K562 (cell line): ENCODE data around the gene LRRC8E. TPM values are rescaled to one million over a fixed set of nuclear protein-coding genes. Genes with fewer than 3 reads are reported as not detected.

Source experiments
- C11orf30 ChIP-seq: fragments of 450-650 bp; IDR thresholded peaks from 2 replicates; pipeline ENCODE4 v1.6.1; 2016; ENCODE audit warnings: low read depth, mild to moderate bottlenecking
- CCNT2 ChIP-seq: IDR thresholded peaks from 2 replicates; pipeline ENCODE4 v1.6.1; 2011; ENCODE audit warnings: borderline replicate concordance, low read depth, mild to moderate bottlenecking, moderate library complexity, mixed read lengths, low read length; ENCODE audit not compliant: insufficient read length; ENCODE audit errors: extremely low read depth
- CREB1 ChIP-seq, 2 experiments: sonication (generic) in 1 of 2; formaldehyde crosslinking in 1 of 2; IDR thresholded peaks; 2 replicates each; pipeline versions ENCODE4 v1.6.1 to v1.8.0; 2012 to 2022; ENCODE audit warnings: inconsistent platforms in 1 of 2, mild to moderate bottlenecking in 1 of 2, missing genetic modification reagents in 1 of 2, moderate library complexity in 1 of 2
- ELK1 ChIP-seq: sonication (generic); formaldehyde crosslinking; IDR thresholded peaks from 2 replicates; pipeline ENCODE4 v1.8.1; 2022; ENCODE audit warnings: missing genetic modification reagents
- ESRRA ChIP-seq: fragments of 450-650 bp; IDR thresholded peaks from 2 replicates; pipeline ENCODE4 v1.6.1; 2014; ENCODE audit warnings: low read depth, mild to moderate bottlenecking, moderate library complexity, borderline replicate concordance
- GABPB1 ChIP-seq: sonication (generic); formaldehyde crosslinking; IDR thresholded peaks from 2 replicates; pipeline ENCODE4 v1.8.0; 2022; ENCODE audit warnings: mild to moderate bottlenecking, missing genetic modification reagents
- HMBOX1 ChIP-seq: sonication (generic); IDR thresholded peaks from 2 replicates; pipeline ENCODE4 v1.6.1; 2016
- HMG20B ChIP-seq: fragments of 250-450 bp; sonication (Bioruptor Pico); IDR thresholded peaks from 2 replicates; pipeline ENCODE4 v1.5.0; 2021; ENCODE audit warnings: mild to moderate bottlenecking
- MITF ChIP-seq: IDR thresholded peaks from 2 replicates; pipeline ENCODE4 v1.6.1; 2014; ENCODE audit warnings: antibody characterized with exemption
- MYNN ChIP-seq, 2 experiments: sonication (generic); formaldehyde crosslinking in 1 of 2; IDR thresholded peaks; 2 replicates each; pipeline versions ENCODE4 v1.5.0 to v1.6.1; 2016 to 2020; ENCODE audit warnings: antibody characterized with exemption in 1 of 2, missing genetic modification reagents in 1 of 2
- PHTF2 ChIP-seq: fragments of 250-450 bp; sonication (Bioruptor Pico); IDR thresholded peaks from 2 replicates; pipeline ENCODE4 v1.5.0; 2021; ENCODE audit warnings: mild to moderate bottlenecking
- POU5F1 ChIP-seq: fragments of 150-350 bp; IDR thresholded peaks from 2 replicates; pipeline ENCODE4 v1.6.1; 2014; ENCODE audit warnings: borderline replicate concordance, low read length, low read depth, mild to moderate bottlenecking; ENCODE audit not compliant: partially characterized antibody
- RBM14 ChIP-seq: fragments of 200-400 bp; formaldehyde crosslinking; IDR thresholded peaks from 2 replicates; pipeline ENCODE4 v1.6.1; 2018; ENCODE audit warnings: low read depth, mild to moderate bottlenecking, low read length, moderate library complexity, borderline replicate concordance; ENCODE audit not compliant: insufficient read depth
- SAFB ChIP-seq: fragments of 200-400 bp; formaldehyde crosslinking; IDR thresholded peaks from 2 replicates; pipeline ENCODE4 v1.6.1; 2017; ENCODE audit warnings: low read depth, low read length, borderline replicate concordance
- ZKSCAN1 ChIP-seq: fragments of 150-350 bp; IDR thresholded peaks from 2 replicates; pipeline ENCODE4 v1.6.1; 2016; ENCODE audit warnings: low read depth, low read length
- ZNF324 ChIP-seq: fragments of 250-450 bp; sonication (Bioruptor Pico); IDR thresholded peaks from 2 replicates; pipeline ENCODE4 v1.4.0; 2020; ENCODE audit warnings: mild to moderate bottlenecking
- polyA plus RNA-seq, 8 experiments: library from polyadenylated mRNA; depleted of rRNA in 4 of 8; stranded (reverse) in 5 of 8; unstranded in 3 of 8; fragments of >200 nt; fragmentation: Nextera tagmentation in 2 of 8; fragmentation: Illumina TruSeq in 1 of 8; extraction: Ambion mirVana in 2 of 8; extraction: Trizol in 1 of 8; gene quantifications; 2 replicates each; pipeline versions ENCODE4 v1.2.1 to v1.2.3, GENCODE V29; 2011 to 2014; ENCODE audit warnings: inconsistent platforms in 1 of 8, missing spikeins in 1 of 8
- total RNA-seq, 7 experiments: library from RNA; depleted of rRNA in 6 of 7; stranded (reverse); fragments of >200 nt in 6 of 7; fragmentation: Illumina TruSeq in 2 of 7; extraction: Trizol in 2 of 7; gene quantifications; 2 replicates each; pipeline versions ENCODE4 v1.2.1 to v1.2.3, GENCODE V29; 2011 to 2021; ENCODE audit warnings: low replicate concordance in 1 of 7
- TF ChIP-seq, protein P1 (sequence below): sonication (generic); formaldehyde crosslinking; IDR thresholded peaks from 2 replicates; pipeline ENCODE4 v1.8.0; 2023; ENCODE audit warnings: mild to moderate bottlenecking, missing genetic modification reagents
- TF ChIP-seq, protein P2 (sequence below): fragments of 450-650 bp; IDR thresholded peaks from 2 replicates; pipeline ENCODE4 v1.6.1; 2016

Gene LRRC8E
- total and polyA plus RNA-seq, 9 of the 15 experiments (the other 6 are each of a cell fraction or from before 2014, with no cell fraction given): 0.08 to 5.7 (median 3.5) TPM; not detected in 1

GRCh38 chr19:7904074-7905020 lies 16.0 kb downstream of the LRRC8E start (continued):
- no peak for TF ChIP-seq POU5F1
- 0 out of 2 replicates have a peak, but pooled peaks have one; percentile 45 for TF ChIP-seq RBM14
- TF ChIP-seq MYNN (IDR thresholded peaks at IDR 0.05): no peak
- TF ChIP-seq MYNN (CRISPR knock-in tag; IDR thresholded peaks at IDR 0.05): no peak
- no peak for TF ChIP-seq HMG20B (CRISPR knock-in tag)
- TF ChIP-seq MITF: no peak
- TF ChIP-seq CCNT2: peak; percentile 28
- no peak for TF ChIP-seq ZNF324 (CRISPR knock-in tag)
- TF ChIP-seq PHTF2 (CRISPR knock-in tag): no peak
- no peak for TF ChIP-seq ZKSCAN1
- TF ChIP-seq ESRRA: no peak; the same call in 1 of the 2 replicates
- TF ChIP-seq, protein P1, sequence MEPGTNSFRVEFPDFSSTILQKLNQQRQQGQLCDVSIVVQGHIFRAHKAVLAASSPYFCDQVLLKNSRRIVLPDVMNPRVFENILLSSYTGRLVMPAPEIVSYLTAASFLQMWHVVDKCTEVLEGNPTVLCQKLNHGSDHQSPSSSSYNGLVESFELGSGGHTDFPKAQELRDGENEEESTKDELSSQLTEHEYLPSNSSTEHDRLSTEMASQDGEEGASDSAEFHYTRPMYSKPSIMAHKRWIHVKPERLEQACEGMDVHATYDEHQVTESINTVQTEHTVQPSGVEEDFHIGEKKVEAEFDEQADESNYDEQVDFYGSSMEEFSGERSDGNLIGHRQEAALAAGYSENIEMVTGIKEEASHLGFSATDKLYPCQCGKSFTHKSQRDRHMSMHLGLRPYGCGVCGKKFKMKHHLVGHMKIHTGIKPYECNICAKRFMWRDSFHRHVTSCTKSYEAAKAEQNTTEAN (CRISPR knock-in tag): no peak
- TF ChIP-seq CREB1 (IDR thresholded peaks at IDR 0.05): no peak
- 0 out of 2 replicates have a peak, but pooled peaks have one; percentile 43 for TF ChIP-seq CREB1 (CRISPR knock-in tag; IDR thresholded peaks at IDR 0.05)
- TF ChIP-seq GABPB1: peak; percentile 43; the same call in 1 of the 2 replicates
- no peak for TF ChIP-seq C11orf30
- no peak for TF ChIP-seq ELK1 (CRISPR knock-in tag)
- TF ChIP-seq SAFB: 0 out of 2 replicates have a peak, but pooled peaks have one; percentile 27
- TF ChIP-seq HMBOX1: no peak
- TF ChIP-seq, protein P2, sequence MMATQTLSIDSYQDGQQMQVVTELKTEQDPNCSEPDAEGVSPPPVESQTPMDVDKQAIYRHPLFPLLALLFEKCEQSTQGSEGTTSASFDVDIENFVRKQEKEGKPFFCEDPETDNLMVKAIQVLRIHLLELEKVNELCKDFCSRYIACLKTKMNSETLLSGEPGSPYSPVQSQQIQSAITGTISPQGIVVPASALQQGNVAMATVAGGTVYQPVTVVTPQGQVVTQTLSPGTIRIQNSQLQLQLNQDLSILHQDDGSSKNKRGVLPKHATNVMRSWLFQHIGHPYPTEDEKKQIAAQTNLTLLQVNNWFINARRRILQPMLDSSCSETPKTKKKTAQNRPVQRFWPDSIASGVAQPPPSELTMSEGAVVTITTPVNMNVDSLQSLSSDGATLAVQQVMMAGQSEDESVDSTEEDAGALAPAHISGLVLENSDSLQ: no peak
